HG02678 (cell line): Measurements from ENCODE around the gene COL4A6.

Source experiments
- ATAC-seq: cut with Tn5 transposase; IDR thresholded peaks from one replicate; pipeline ENCODE4 v1.9.1; 2021; ENCODE audit warnings: mild to moderate bottlenecking, moderate library complexity; ENCODE audit not compliant: unreplicated experiment

Gene COL4A6

DNA sequence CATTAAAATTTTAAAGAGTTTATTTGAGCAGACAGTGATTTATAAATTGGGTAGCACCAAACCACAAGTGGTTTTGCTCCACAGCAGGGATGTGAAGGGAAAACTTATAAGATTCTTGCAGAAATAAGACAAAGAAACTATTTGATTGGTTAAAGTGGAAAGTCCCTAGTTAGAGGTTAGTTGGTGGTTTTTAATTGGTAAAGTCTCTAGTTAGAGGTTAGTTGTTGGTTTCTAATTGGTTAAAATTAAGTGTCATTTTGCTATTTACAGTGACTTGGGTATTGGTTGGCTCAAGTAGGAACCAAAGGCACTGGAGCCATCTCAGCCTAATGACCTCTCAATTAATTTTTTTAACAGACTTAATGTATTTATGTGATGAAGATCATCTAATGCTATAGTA, 323.7 kb downstream of the COL4A6 start:
- ATAC-seq, result no peak
